ENCODE data around the gene ARGFX. TPM values are rescaled to one million over a fixed set of nuclear protein-coding genes. Genes with fewer than 3 reads are reported as not detected.

The ARGFX gene
- total RNA-seq, 1 donor from 2014 or later: not detected

GRCh38 chr3:121606106-121606505 lies 38.4 kb downstream of the ARGFX start:
- no peaks in the 10 kb centered on the region for H3K36me3 ChIP-seq
- no peaks in the 10 kb centered on the region for H3K9me3 ChIP-seq (ENCODE audit: low read depth)
- H3K4me2 ChIP-seq: no peak overlapping the region
- H3K27me3 ChIP-seq: no peaks in the 10 kb centered on the region
- DNase-seq (ENCODE audit: low spot score): no peak
- H3K79me2 ChIP-seq (ENCODE audit: low read depth): no peaks in the 10 kb centered on the region
- Mint-ChIP-seq H3K27ac (no peak overlapping the region), H3K36me3 (no peaks in the 10 kb centered on the region), H3K27me3 (ENCODE audit: insufficient read depth, low read depth) (no peaks in the 10 kb centered on the region), H3K4me1 (peaks cover 2% of the 10 kb centered on the region), H3K4me3 (no peak overlapping the region), H3K9me3 (no peaks in the 10 kb centered on the region)
- TF ChIP-seq CTCF (IDR thresholded peaks at IDR 0.05) (no peak), EZH2 (IDR thresholded peaks at IDR 0.05) (no peak), EZH2phosphoT487 (IDR thresholded peaks at IDR 0.05) (no peak)
- no peak overlapping the region for H2AFZ ChIP-seq (replicated peaks)
- no peak overlapping the region for H3K9ac ChIP-seq
- peaks cover 5% of the 10 kb centered on the region for H3K4me1 ChIP-seq
- no peaks in the 10 kb centered on the region for H4K20me1 ChIP-seq (ENCODE audit: low read depth)
- H3F3A ChIP-seq (ENCODE audit: low read depth): no peaks in the 10 kb centered on the region
- H3K27ac ChIP-seq: no peak overlapping the region
- H3K4me3 ChIP-seq: no peak overlapping the region

Other genes with a start within 250 kb of the ARGFX start
- gene POLQ, start 22.0 kb upstream of the ARGFX start, total RNA-seq (ENCODE audit: low replicate concordance): 15.6 and 33.2 TPM in 2 replicates
- not detected in 2 replicates for gene FBXO40, start 25.4 kb downstream of the ARGFX start, total RNA-seq (ENCODE audit: low replicate concordance)
- not detected in 2 replicates for gene HCLS1, start 93.0 kb downstream of the ARGFX start, total RNA-seq (ENCODE audit: low replicate concordance)
- gene GOLGB1, start 181.8 kb downstream of the ARGFX start, total RNA-seq (ENCODE audit: low replicate concordance): 35.2 and 52.5 TPM in 2 replicates

All from neural progenitor cell (in vitro differentiated cells).